MM.1S (cell line): ENCODE results near the gene REXO4.

Experiments
- DNase-seq: peaks from one replicate; pipeline ENCODE4 v3.0.0-alpha.2; 2015
- H2AFZ ChIP-seq: fragments of 300-600 bp; sonication (generic); 2 replicates; pipeline ENCODE4 v1.6.0; 2016; ENCODE audit warnings: antibody characterized with exemption, low read length
- H3F3A ChIP-seq: fragments of 300-600 bp; sonication (generic); 2 replicates; pipeline ENCODE4 v1.6.1; 2016; ENCODE audit warnings: mild to moderate bottlenecking, antibody characterized with exemption, low read length, moderate library complexity, mixed read lengths; ENCODE audit not compliant: insufficient read depth
- H3K27ac ChIP-seq: fragments of 300-600 bp; sonication (generic); 2 replicates; pipeline ENCODE4 v1.5.1; 2016; ENCODE audit warnings: mild to moderate bottlenecking, low read length
- H3K27me3 ChIP-seq: fragments of 300-600 bp; sonication (generic); replicated peaks from 2 replicates; pipeline ENCODE4 v1.6.0; 2016; ENCODE audit warnings: low read length; ENCODE audit not compliant: insufficient read depth
- H3K36me3 ChIP-seq: fragments of 300-600 bp; sonication (generic); replicated peaks from 2 replicates; pipeline ENCODE4 v1.6.1; 2016; ENCODE audit warnings: mild to moderate bottlenecking, low read length, mixed read lengths; ENCODE audit not compliant: insufficient read depth
- H3K4me1 ChIP-seq: fragments of 300-600 bp; sonication (generic); 2 replicates; pipeline ENCODE4 v1.6.1; 2016; ENCODE audit warnings: low read length, mixed read lengths
- H3K4me2 ChIP-seq: fragments of 300-600 bp; sonication (generic); 2 replicates; pipeline ENCODE4 v1.6.0; 2016; ENCODE audit warnings: low read depth, low read length
- H3K4me3 ChIP-seq: fragments of 300-600 bp; sonication (generic); 2 replicates; pipeline ENCODE4 v1.5.1; 2016; ENCODE audit warnings: low read length, mixed read lengths
- H3K79me2 ChIP-seq: fragments of 300-600 bp; sonication (generic); 2 replicates; pipeline ENCODE4 v1.6.1; 2016; ENCODE audit warnings: mixed run types, low read length, mixed read lengths
- H3K9ac ChIP-seq: fragments of 300-600 bp; sonication (generic); 2 replicates; pipeline ENCODE4 v1.6.1; 2016; ENCODE audit warnings: low read length, mixed read lengths
- H3K9me2 ChIP-seq: fragments of 300-600 bp; sonication (generic); replicated peaks from 2 replicates; pipeline ENCODE4 v1.6.1; 2016; ENCODE audit warnings: mild to moderate bottlenecking, low read length, mixed read lengths; ENCODE audit not compliant: insufficient read depth
- H3K9me3 ChIP-seq: fragments of 300-600 bp; sonication (generic); replicated peaks from 2 replicates; pipeline ENCODE4 v1.6.1; 2016; ENCODE audit warnings: mild to moderate bottlenecking, low read length, mixed read lengths; ENCODE audit not compliant: insufficient read depth
- H4K20me1 ChIP-seq: fragments of 300-600 bp; sonication (generic); 2 replicates; pipeline ENCODE4 v1.6.1; 2016; ENCODE audit warnings: mild to moderate bottlenecking, low read length, moderate library complexity, mixed read lengths; ENCODE audit not compliant: insufficient read depth
- EZH2 ChIP-seq: fragments of 300-600 bp; sonication (generic); optimal IDR thresholded peaks from 2 replicates; pipeline ENCODE3; 2017; ENCODE audit warnings: low read depth, mild to moderate bottlenecking, antibody characterized with exemption, low read length, mixed read lengths
- EZH2phosphoT487 ChIP-seq: fragments of 300-600 bp; sonication (generic); IDR thresholded peaks from 2 replicates; pipeline ENCODE4 v1.6.1; 2018; ENCODE audit warnings: antibody characterized with exemption, low read length
- TF ChIP-seq, protein P1 (sequence below): fragments of 300-600 bp; sonication (generic); IDR thresholded peaks from 2 replicates; pipeline ENCODE4 v1.5.1; 2016; ENCODE audit warnings: antibody characterized with exemption, low read length, mixed read lengths

REXO4 gene

DNA sequence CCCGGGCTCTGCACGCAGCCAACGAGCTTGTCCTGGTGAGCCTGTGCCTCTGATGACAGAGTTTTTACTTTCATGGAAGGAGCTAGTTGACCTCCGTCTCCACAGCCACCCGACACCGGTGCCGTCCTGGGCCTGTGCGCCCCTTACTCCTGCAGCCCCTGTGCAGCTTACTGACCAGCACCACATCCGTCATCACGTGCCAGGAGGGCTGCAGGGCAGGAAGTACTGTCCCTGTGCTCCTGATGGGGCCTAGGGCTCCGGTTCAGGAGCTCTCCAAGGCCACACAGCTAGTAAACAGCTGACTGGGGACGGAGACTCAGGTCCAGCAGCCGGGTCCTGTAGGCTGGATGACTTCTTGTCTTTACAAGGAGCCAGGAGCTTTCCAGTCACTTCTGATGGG lies 31.5 kb downstream of the REXO4 start:
- Histone ChIP-seq H3K4me3 (no peak overlapping the region), H3K36me3 (no peaks in the 10 kb centered on the region), H3K79me2 (no peaks in the 10 kb centered on the region), H3K4me1 (no peaks in the 10 kb centered on the region), H2AFZ (no peak overlapping the region), H3K9ac (no peak overlapping the region), H3K4me2 (no peak overlapping the region), H3K27ac (no peak overlapping the region), H4K20me1 (no peaks in the 10 kb centered on the region), H3K9me2 (no peaks in the 10 kb centered on the region), H3F3A (no peaks in the 10 kb centered on the region), H3K27me3 (peaks cover 65% of the 10 kb centered on the region), H3K9me3 (no peaks in the 10 kb centered on the region)
- TF ChIP-seq EZH2phosphoT487, result no peak
- TF ChIP-seq, protein P1, sequence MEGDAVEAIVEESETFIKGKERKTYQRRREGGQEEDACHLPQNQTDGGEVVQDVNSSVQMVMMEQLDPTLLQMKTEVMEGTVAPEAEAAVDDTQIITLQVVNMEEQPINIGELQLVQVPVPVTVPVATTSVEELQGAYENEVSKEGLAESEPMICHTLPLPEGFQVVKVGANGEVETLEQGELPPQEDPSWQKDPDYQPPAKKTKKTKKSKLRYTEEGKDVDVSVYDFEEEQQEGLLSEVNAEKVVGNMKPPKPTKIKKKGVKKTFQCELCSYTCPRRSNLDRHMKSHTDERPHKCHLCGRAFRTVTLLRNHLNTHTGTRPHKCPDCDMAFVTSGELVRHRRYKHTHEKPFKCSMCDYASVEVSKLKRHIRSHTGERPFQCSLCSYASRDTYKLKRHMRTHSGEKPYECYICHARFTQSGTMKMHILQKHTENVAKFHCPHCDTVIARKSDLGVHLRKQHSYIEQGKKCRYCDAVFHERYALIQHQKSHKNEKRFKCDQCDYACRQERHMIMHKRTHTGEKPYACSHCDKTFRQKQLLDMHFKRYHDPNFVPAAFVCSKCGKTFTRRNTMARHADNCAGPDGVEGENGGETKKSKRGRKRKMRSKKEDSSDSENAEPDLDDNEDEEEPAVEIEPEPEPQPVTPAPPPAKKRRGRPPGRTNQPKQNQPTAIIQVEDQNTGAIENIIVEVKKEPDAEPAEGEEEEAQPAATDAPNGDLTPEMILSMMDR, result no peak
- DNase-seq, result no peak

DNA sequence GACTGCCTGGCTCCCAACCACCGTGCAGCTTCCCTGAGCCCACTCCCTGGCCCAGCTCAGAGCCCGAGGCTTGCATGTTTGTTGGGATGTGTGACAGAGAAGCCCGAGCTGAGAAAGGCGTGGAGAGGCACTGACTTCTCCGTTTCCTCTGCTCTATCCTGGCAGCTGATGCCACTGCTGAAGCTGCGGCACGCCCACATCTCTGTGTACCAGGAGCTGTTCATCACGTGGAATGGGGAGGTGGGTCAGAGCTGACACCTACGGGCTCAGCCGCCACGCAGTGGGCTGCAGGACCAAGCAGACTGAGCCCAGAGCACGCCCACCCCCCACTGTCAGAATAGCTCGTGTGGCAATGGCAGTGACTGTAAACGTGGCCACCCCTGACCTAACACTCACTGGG lies 32.4 kb downstream of the REXO4 start:
- no peaks in the 10 kb centered on the region for H3F3A ChIP-seq
- no peak overlapping the region for H3K4me2 ChIP-seq
- no peaks in the 10 kb centered on the region for H4K20me1 ChIP-seq
- H3K27ac ChIP-seq, result no peak overlapping the region
- TF ChIP-seq EZH2 (no peak), EZH2phosphoT487 (no peak)
- TF ChIP-seq, protein P1, result no peak
- H2AFZ ChIP-seq, result no peak overlapping the region
- H3K4me1 ChIP-seq, result no peaks in the 10 kb centered on the region
- no peak for DNase-seq
- no peak overlapping the region for H3K9ac ChIP-seq
- H3K79me2 ChIP-seq, result no peaks in the 10 kb centered on the region
- H3K36me3 ChIP-seq, result no peaks in the 10 kb centered on the region
- peaks cover 63% of the 10 kb centered on the region for H3K27me3 ChIP-seq
- no peak overlapping the region for H3K4me3 ChIP-seq
- no peaks in the 10 kb centered on the region for H3K9me2 ChIP-seq
- no peaks in the 10 kb centered on the region for H3K9me3 ChIP-seq

DNA sequence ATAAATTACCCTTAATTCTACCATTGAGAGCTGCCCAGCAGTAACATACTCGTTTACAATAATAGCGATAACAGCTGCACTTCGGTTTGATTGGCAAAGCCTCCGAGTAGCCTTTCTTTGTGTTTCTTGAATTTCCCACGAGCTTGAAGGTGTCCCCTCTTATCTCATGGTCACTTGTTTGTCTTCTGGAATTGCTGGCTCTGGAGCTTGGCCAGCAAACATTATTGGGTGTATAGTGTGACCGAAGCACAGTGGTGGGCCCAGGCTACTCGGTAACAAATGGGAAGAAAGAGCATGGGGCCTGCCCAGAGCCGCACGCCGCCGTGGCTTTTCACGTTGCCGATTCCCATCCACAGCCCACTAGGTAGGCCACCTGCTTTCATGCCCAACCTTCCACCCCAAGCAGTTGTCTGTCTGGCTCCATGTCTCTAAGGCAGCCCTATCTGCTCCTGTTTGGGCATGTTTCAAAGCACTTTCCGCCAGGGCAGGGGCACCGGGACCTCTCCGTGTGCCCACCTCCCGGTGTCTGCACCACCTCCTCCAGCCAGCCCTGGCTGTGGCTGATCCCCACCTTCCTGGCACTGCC lies 33.0 kb downstream of the REXO4 start:
- no peaks in the 10 kb centered on the region for H3K9me2 ChIP-seq
- H3K27me3 ChIP-seq, result peaks cover 56% of the 10 kb centered on the region
- no peak overlapping the region for H2AFZ ChIP-seq
- no peaks in the 10 kb centered on the region for H3K4me1 ChIP-seq
- H3K9ac ChIP-seq, result no peak overlapping the region
- no peak overlapping the region for H3K4me3 ChIP-seq
- TF ChIP-seq, protein P1, result no peak
- TF ChIP-seq EZH2 (no peak), EZH2phosphoT487 (no peak)
- H3K4me2 ChIP-seq, result no peak overlapping the region
- no peaks in the 10 kb centered on the region for H3K36me3 ChIP-seq
- H4K20me1 ChIP-seq, result no peaks in the 10 kb centered on the region
- H3K79me2 ChIP-seq, result no peaks in the 10 kb centered on the region
- no peaks in the 10 kb centered on the region for H3F3A ChIP-seq
- no peak for DNase-seq
- no peak overlapping the region for H3K27ac ChIP-seq
- H3K9me3 ChIP-seq, result no peaks in the 10 kb centered on the region
